Peyer's patch (tissue), 4 donors: Measurements from ENCODE around the gene FCRL3. TPM values are rescaled to one million over a fixed set of nuclear protein-coding genes. Genes with fewer than 3 reads are reported as not detected.

Source experiments
- DNase-seq, 3 donors: peaks; one replicate each; pipeline ENCODE4 v3.0.0-alpha.2; 2017 to 2019
- H3K27ac ChIP-seq, 4 donors: fragments of 200-600 bp; sonication (generic); one replicate each; pipeline ENCODE4 v1.5.1; 2016 to 2019
- H3K27me3 ChIP-seq, 2 donors: fragments of 200-600 bp; sonication (generic); one replicate each; pipeline ENCODE4 v1.5.1; 2019
- H3K36me3 ChIP-seq, 3 donors: fragments of 200-600 bp; sonication (generic); one replicate each; pipeline ENCODE4 v1.5.1; 2016 to 2019
- H3K4me1 ChIP-seq, 4 donors: fragments of 200-600 bp; sonication (generic); one replicate each; pipeline ENCODE4 v1.5.1; 2016 to 2019
- H3K4me3 ChIP-seq, 4 donors: fragments of 200-600 bp; sonication (generic); 1 replicate in 3 of 4; 2 replicates in 1 of 4; pipeline ENCODE4 v1.5.1; 2016 to 2019; ENCODE audit warnings: mild to moderate bottlenecking in 1 of 4
- H3K9me3 ChIP-seq, 4 donors: fragments of 200-600 bp; sonication (generic); one replicate each; pipeline ENCODE4 v1.5.1; 2016 to 2019; ENCODE audit warnings: mild to moderate bottlenecking in 1 of 4
- POLR2A ChIP-seq, 2 donors: fragments of 450-650 bp; IDR thresholded peaks; one replicate each; pipeline ENCODE4 v1.5.1; 2017; ENCODE audit warnings: antibody characterized with exemption in 2 of 2, mild to moderate bottlenecking in 2 of 2, moderate library complexity in 2 of 2
- total RNA-seq, 4 donors: library from RNA; depleted of rRNA; stranded (reverse); fragments of >200 nt; gene quantifications; one replicate each; pipeline ENCODE4 v1.1.0, GENCODE V29; 2016
- TF ChIP-seq, protein P1 (sequence below), 6 experiments: fragments of 450-650 bp in 4 of 6; fragments of 200-600 bp in 2 of 6; sonication (generic) in 1 of 6; IDR thresholded peaks; one replicate each; pipeline ENCODE4 v1.5.1; 2017 to 2019; ENCODE audit warnings: antibody characterized with exemption in 6 of 6, mild to moderate bottlenecking in 3 of 6, moderate library complexity in 1 of 6

The FCRL3 gene
- total RNA-seq, 4 donors from 2014 or later: 1.7 to 37.1 (median 2.0) TPM; not detected in 1

GRCh38 chr1:157639800-157640199, 60.8 kb downstream of the FCRL3 start:
- TF ChIP-seq, protein P1, sequence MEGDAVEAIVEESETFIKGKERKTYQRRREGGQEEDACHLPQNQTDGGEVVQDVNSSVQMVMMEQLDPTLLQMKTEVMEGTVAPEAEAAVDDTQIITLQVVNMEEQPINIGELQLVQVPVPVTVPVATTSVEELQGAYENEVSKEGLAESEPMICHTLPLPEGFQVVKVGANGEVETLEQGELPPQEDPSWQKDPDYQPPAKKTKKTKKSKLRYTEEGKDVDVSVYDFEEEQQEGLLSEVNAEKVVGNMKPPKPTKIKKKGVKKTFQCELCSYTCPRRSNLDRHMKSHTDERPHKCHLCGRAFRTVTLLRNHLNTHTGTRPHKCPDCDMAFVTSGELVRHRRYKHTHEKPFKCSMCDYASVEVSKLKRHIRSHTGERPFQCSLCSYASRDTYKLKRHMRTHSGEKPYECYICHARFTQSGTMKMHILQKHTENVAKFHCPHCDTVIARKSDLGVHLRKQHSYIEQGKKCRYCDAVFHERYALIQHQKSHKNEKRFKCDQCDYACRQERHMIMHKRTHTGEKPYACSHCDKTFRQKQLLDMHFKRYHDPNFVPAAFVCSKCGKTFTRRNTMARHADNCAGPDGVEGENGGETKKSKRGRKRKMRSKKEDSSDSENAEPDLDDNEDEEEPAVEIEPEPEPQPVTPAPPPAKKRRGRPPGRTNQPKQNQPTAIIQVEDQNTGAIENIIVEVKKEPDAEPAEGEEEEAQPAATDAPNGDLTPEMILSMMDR (IDR thresholded peaks at IDR 0.05): no peak
- no peak for TF ChIP-seq POLR2A (IDR thresholded peaks at IDR 0.05)
- Histone ChIP-seq H3K27me3 (no peaks in the 10 kb centered on the region), H3K27ac (no peak overlapping the region), H3K4me1 (no peaks in the 10 kb centered on the region), H3K4me3 (no peak overlapping the region), H3K9me3 (no peaks in the 10 kb centered on the region), H3K36me3 (no peaks in the 10 kb centered on the region)
- no peak for DNase-seq

DNA sequence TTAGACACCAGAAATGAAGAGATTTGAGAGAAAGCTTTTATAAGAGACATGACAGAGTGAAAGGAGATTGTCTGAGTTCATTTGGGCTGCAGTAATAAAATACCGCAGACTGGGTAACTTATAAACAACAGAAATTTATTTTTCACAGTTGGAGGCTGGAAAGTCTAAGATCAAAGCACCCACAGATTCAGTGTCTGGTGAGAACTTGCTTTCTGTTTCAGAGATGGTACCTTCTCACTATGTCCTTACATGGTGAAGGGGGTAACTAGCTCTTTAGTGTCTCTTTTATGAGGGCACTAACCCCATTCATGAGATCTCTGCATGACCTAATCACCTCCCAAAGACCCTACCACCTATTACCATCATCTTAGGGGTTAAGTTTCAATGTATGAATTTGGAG, 71.8 kb downstream of the FCRL3 start:
- TF ChIP-seq POLR2A (IDR thresholded peaks at IDR 0.05): no peak
- TF ChIP-seq, protein P1 (IDR thresholded peaks at IDR 0.05): no peak
- Histone ChIP-seq H3K27ac (no peak overlapping the region), H3K4me3 (no peak overlapping the region), H3K27me3 (no peaks in the 10 kb centered on the region), H3K4me1 (no peaks in the 10 kb centered on the region), H3K36me3 (no peaks in the 10 kb centered on the region), H3K9me3 (no peaks in the 10 kb centered on the region)
- no peak for DNase-seq

Other genes starting within 250 kb of the FCRL3 start
- gene FCRL5, start 148.3 kb downstream of the FCRL3 start, total RNA-seq: 10 to 100 TPM in 1 of 4 donors, 1 to 10 TPM in 2, under 1 TPM in 1; 0.53 to 19.0 (median 3.8) TPM
- 1 to 10 TPM in 1 of 4 donors, not detected in 3; 2.5 TPM for gene FCRL4, start 102.7 kb downstream of the FCRL3 start, total RNA-seq
- gene FCRL2, start 76.4 kb upstream of the FCRL3 start, total RNA-seq: 100 to 1,000 TPM in 1 of 4 donors, 1 to 10 TPM in 1, under 1 TPM in 2; 0.47 to 114 (median 2.7) TPM
- 10 to 100 TPM in 1 of 4 donors, 1 to 10 TPM in 1, under 1 TPM in 1, not detected in 1; 0.47 to 97.4 (median 6.2) TPM for gene FCRL1, start 119.4 kb upstream of the FCRL3 start, total RNA-seq
- not detected for gene CD5L, start 141.0 kb upstream of the FCRL3 start, total RNA-seq